Vagina (tissue), 2 donors: ENCODE measurements around the gene MEX3A.

Experiments
- POLR2AphosphoS5 ChIP-seq, 2 donors: sonication (generic); formaldehyde crosslinking; IDR thresholded peaks; one replicate each; pipeline ENCODE4 v1.9.0; 2017; ENCODE audit warnings: antibody characterized with exemption in 2 of 2, mild to moderate bottlenecking in 2 of 2, low read depth in 1 of 2; ENCODE audit not compliant: insufficient read depth in 1 of 2
- TF ChIP-seq, protein P1 (sequence below), 3 experiments: fragments of 450-650 bp in 2 of 3; fragments of 200-600 bp in 1 of 3; sonication (generic) in 1 of 3; IDR thresholded peaks; one replicate each; pipeline ENCODE4 v1.5.1; 2017 to 2019; ENCODE audit warnings: antibody characterized with exemption in 3 of 3, mild to moderate bottlenecking in 2 of 3, moderate library complexity in 2 of 3

DNA sequence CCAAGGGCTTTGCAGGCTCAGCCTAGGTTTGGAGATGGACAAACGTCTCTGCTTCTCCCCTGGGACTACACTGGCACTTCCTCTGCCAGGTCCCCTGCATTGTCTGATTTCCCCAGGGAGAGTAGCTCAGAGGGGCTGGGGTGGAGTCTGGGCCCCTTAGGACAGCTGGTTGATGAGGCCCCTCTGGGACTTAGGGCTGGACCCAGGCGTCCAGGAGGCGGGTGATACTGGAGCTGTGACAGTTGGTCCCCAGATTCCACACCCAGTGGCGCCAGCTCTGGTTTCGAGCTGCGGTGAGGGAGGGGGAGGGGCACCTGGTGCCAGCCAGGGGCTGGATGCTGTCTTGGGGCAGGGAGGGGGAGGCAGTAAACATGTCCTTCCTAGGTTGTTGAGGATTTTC, 7.4 kb upstream of the MEX3A start:
- TF ChIP-seq POLR2AphosphoS5 (IDR thresholded peaks at IDR 0.05; ENCODE audit: insufficient read depth in 1 of 2, low read depth in 1 of 2): no peak
- TF ChIP-seq, protein P1, sequence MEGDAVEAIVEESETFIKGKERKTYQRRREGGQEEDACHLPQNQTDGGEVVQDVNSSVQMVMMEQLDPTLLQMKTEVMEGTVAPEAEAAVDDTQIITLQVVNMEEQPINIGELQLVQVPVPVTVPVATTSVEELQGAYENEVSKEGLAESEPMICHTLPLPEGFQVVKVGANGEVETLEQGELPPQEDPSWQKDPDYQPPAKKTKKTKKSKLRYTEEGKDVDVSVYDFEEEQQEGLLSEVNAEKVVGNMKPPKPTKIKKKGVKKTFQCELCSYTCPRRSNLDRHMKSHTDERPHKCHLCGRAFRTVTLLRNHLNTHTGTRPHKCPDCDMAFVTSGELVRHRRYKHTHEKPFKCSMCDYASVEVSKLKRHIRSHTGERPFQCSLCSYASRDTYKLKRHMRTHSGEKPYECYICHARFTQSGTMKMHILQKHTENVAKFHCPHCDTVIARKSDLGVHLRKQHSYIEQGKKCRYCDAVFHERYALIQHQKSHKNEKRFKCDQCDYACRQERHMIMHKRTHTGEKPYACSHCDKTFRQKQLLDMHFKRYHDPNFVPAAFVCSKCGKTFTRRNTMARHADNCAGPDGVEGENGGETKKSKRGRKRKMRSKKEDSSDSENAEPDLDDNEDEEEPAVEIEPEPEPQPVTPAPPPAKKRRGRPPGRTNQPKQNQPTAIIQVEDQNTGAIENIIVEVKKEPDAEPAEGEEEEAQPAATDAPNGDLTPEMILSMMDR (IDR thresholded peaks at IDR 0.05): no peak
